ENCODE data around the gene HMCES.

Gene HMCES, protein sequence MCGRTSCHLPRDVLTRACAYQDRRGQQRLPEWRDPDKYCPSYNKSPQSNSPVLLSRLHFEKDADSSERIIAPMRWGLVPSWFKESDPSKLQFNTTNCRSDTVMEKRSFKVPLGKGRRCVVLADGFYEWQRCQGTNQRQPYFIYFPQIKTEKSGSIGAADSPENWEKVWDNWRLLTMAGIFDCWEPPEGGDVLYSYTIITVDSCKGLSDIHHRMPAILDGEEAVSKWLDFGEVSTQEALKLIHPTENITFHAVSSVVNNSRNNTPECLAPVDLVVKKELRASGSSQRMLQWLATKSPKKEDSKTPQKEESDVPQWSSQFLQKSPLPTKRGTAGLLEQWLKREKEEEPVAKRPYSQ

DNA sequence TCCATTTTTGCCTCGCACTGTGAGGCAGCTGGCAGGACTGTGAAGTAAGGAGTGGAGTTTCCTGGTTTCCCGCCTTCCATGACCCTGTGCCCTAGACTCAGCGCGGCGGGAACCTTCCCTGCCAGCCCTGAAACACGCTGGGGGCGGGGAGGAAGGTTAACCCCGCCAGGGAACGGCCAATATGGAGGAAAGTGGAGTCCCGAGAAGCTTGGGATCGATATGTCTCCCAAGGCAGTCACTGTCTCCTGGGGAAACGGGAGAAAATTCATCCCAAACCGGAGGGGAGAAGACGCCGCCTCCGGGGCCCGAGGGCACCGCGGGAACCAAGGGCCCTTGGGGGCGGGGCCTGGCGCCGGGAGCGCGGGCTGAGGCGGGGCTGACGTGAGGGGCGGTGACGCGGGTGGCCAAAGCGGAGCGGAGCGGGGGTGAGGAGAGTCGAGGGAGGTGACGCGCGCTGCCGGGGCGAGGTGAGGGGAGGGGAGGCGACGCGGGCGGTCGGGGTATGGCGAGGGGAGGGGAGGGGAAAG, at the start of gene HMCES:
HMCES (plus strand) TSS at position 432 of the 527 bp plus-strand sequence. CDS start 863 bp downstream, outside the sequence.
- TF ChIP-seq, protein P1, sequence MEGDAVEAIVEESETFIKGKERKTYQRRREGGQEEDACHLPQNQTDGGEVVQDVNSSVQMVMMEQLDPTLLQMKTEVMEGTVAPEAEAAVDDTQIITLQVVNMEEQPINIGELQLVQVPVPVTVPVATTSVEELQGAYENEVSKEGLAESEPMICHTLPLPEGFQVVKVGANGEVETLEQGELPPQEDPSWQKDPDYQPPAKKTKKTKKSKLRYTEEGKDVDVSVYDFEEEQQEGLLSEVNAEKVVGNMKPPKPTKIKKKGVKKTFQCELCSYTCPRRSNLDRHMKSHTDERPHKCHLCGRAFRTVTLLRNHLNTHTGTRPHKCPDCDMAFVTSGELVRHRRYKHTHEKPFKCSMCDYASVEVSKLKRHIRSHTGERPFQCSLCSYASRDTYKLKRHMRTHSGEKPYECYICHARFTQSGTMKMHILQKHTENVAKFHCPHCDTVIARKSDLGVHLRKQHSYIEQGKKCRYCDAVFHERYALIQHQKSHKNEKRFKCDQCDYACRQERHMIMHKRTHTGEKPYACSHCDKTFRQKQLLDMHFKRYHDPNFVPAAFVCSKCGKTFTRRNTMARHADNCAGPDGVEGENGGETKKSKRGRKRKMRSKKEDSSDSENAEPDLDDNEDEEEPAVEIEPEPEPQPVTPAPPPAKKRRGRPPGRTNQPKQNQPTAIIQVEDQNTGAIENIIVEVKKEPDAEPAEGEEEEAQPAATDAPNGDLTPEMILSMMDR (IDR thresholded peaks at IDR 0.05; ENCODE audit: extremely low read depth, insufficient read depth, missing control alignments): no peak
- DNase-seq (ENCODE audit: low spot score): peak; percentile 91
- in situ Hi-C loops (cut with MboI; ENCODE audit: low pct_unique_long_range_greater_than_20kb, low sequenced_read_pairs, unreplicated experiment): no loop called here

GRCh38 chr3:129228891-129229585, 49.6 kb upstream of the HMCES start:
- in situ Hi-C loops (cut with MboI; ENCODE audit: low pct_unique_long_range_greater_than_20kb, low sequenced_read_pairs, unreplicated experiment): no loop called here
- DNase-seq (ENCODE audit: low spot score): no peak
- TF ChIP-seq, protein P1 (IDR thresholded peaks at IDR 0.05; ENCODE audit: extremely low read depth, insufficient read depth, missing control alignments): no peak

GRCh38 chr3:129230311-129231019, 48.2 kb upstream of the HMCES start:
- in situ Hi-C loops (cut with MboI; ENCODE audit: low pct_unique_long_range_greater_than_20kb, low sequenced_read_pairs, unreplicated experiment): no loop called here
- TF ChIP-seq, protein P1 (IDR thresholded peaks at IDR 0.05; ENCODE audit: extremely low read depth, insufficient read depth, missing control alignments): no peak
- no peak for DNase-seq (ENCODE audit: low spot score)

- in situ Hi-C loops (cut with MboI; ENCODE audit: low pct_unique_long_range_greater_than_20kb, low sequenced_read_pairs, unreplicated experiment): no loop called here
- no peak for DNase-seq (ENCODE audit: low spot score)
- TF ChIP-seq, protein P1 (IDR thresholded peaks at IDR 0.05; ENCODE audit: extremely low read depth, insufficient read depth, missing control alignments): no peak
These were observed 47.1 kb upstream of the HMCES start for GRCh38 chr3:129231331-129232119.

DNA sequence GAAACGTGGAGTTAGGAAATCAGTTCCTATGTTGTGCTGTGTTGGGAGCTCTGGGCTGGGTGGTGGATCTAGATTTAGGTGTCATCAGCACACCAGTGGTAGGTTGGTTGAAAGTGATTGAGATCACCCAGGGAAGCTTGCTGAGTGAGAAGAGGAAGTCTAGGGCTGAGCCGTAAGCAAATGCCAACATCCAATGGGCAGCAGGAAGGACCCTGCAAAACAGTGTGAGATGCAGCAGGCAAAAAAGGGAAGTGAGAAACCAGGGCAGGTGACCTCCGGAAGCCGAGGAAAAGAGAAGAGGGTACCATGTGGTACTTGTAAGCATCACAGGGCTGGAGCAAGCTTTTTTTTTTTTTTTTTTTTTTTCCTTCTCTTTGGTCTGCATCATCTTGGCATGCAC, 45.1 kb upstream of the HMCES start:
- in situ Hi-C loops (cut with MboI; ENCODE audit: low pct_unique_long_range_greater_than_20kb, low sequenced_read_pairs, unreplicated experiment): no loop called here

More for the DNA sequence above, 45.1 kb upstream of the HMCES start:
- peak; percentile 74 for DNase-seq (ENCODE audit: low spot score)
- TF ChIP-seq, protein P1 (IDR thresholded peaks at IDR 0.05; ENCODE audit: extremely low read depth, insufficient read depth, missing control alignments): no peak
